Mesenteric fat pad (tissue), 1 donor: ENCODE measurements around the gene PPP1R9B. TPM values are rescaled to one million over a fixed set of nuclear protein-coding genes. Genes with fewer than 3 reads are reported as not detected.

Experiments
- DNase-seq: peaks from one replicate; pipeline ENCODE4 v3.0.0-alpha.2; 2020; ENCODE audit warnings: low spot score
- long read RNA-seq: library from polyadenylated mRNA; unstranded; transcript quantifications from one replicate; pipeline ENCODE4 v2.0.0, GENCODE V29; 2020
- total RNA-seq: library from RNA; stranded (reverse); fragmentation: NEBNext Ultra II Directional; extraction: Animal tissue kit (Norgen Biotek cat#: 25700); gene quantifications from one replicate; pipeline ENCODE4 v1.2.1, GENCODE V29; 2021
- donor health status: DM: yes; HTN: yes; CAD: no.

PPP1R9B gene, protein sequence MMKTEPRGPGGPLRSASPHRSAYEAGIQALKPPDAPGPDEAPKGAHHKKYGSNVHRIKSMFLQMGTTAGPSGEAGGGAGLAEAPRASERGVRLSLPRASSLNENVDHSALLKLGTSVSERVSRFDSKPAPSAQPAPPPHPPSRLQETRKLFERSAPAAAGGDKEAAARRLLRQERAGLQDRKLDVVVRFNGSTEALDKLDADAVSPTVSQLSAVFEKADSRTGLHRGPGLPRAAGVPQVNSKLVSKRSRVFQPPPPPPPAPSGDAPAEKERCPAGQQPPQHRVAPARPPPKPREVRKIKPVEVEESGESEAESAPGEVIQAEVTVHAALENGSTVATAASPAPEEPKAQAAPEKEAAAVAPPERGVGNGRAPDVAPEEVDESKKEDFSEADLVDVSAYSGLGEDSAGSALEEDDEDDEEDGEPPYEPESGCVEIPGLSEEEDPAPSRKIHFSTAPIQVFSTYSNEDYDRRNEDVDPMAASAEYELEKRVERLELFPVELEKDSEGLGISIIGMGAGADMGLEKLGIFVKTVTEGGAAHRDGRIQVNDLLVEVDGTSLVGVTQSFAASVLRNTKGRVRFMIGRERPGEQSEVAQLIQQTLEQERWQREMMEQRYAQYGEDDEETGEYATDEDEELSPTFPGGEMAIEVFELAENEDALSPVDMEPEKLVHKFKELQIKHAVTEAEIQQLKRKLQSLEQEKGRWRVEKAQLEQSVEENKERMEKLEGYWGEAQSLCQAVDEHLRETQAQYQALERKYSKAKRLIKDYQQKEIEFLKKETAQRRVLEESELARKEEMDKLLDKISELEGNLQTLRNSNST
- total RNA-seq: 56.5 TPM
- long read RNA-seq, partial matches to known transcripts: 4 of 4 reads
- long read RNA-seq, other reads (novel, unspliced or antisense): 0 of 4 reads

DNA sequence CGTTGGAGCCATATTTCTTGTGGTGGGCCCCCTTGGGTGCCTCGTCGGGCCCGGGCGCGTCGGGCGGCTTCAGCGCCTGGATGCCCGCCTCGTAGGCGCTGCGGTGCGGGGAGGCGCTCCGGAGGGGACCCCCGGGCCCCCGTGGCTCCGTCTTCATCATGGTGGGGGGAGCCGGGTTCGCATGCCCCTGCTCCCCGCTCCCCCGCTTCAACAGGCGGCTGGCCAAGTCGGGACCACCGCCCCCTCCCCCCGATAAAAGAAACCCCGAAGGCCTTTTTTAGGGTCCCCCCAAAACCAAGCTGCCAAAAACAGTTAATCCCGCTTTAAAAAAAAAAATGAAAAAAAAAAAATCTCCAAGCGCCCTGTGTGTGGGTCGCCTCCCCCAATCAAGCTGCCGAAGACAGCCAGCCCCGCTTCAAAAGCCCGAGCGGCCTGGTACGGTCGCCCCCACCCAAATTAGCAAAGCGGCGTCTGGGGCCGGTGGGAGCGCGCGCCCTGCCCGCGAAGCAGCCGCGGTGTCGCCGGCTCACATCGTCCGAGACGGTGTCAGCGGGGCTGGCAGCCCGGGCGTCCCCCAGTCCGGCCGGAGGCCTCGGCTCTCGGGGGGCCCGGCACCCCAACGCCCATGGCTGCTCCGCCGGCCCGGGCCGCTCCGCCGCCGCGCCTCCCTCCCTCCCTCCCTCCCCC lies at the start of gene PPP1R9B:
Gene PPP1R9B, minus strand, starts transcription at position 324 of the 687 bp plus-strand sequence. Its CDS starts 164 bp downstream, at position 160.
- DNase-seq: no peak

- DNase-seq: no peak
These were observed 49.5 kb upstream of the PPP1R9B start for GRCh38 chr17:50199803-50200456.

GRCh38 chr17:50199211-50199802 lies 48.8 kb upstream of the PPP1R9B start:
- DNase-seq: no peak

DNA sequence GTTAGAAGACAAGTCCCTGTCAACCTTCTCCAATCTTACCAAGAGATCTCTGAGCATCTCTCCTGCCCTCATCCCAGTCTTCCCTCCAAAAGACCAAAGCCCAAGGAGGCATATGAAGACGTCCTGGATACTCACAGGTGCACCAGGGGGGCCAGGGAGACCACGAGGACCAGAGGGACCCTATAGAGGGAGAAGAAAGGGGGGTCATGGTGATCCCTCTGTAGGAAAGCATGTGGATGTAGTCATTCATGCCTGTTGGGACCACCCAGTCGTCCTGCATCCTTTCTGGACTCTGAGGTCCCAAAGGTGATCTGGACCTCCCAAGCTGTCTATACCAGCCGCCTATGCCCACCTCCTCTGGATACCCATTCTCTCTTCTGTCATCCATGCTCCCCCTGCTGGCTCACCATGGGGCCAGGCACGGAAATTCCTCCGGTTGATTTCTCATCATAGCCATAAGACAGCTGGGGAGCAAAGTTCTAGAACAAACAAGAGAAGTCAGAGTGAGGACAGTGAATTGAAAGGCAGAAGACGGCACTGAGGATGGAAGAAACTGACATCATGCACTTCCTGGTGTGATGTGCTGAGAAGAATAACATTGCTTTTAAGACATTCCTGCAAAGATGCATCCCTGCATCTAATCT lies 47.7 kb upstream of the PPP1R9B start:
- no peak for DNase-seq

- DNase-seq: no peak
These were observed 46.3 kb upstream of the PPP1R9B start for GRCh38 chr17:50196826-50197225.

GRCh38 chr17:50196036-50196435 lies 45.6 kb upstream of the PPP1R9B start:
- DNase-seq: no peak

GRCh38 chr17:50194934-50195865 lies 44.7 kb upstream of the PPP1R9B start:
- no peak for DNase-seq

DNA sequence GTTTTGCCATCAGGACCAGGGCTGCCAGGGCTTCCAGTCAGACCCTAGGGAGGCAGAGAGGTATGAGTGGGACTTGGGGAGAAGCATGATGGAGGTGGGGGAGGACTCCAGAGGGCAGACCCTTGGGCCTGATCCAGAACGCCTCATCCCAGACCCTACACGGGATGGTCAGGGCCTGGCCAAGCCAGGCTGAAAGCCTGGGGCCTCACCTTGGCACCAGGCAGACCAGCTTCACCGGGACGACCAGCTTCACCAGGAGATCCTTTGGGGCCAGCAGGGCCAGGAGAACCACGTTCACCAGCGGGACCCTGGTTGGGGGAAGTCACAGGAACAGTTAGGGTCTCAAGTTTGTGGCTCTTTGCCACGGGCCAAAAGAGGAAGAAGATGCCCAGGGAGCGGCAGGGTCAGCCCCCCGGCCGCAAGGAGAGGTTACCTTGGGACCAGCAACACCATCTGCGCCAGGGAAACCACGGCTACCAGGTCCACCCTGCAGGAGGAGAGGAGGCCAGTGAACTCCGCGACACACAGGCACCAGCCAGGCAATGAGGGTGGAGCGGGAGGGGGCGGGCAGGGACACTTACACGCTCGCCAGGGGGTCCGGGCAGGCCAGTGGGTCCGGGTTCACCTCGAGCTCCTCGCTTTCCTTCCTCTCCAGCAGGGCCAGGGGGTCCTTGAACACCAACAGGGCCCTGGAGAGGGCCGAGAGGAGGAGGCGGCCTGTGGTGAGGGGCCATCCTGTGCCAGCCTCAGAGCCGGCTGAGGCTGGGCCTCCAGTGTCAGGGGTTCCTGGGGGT lies 43.9 kb upstream of the PPP1R9B start:
- no peak for DNase-seq

DNA sequence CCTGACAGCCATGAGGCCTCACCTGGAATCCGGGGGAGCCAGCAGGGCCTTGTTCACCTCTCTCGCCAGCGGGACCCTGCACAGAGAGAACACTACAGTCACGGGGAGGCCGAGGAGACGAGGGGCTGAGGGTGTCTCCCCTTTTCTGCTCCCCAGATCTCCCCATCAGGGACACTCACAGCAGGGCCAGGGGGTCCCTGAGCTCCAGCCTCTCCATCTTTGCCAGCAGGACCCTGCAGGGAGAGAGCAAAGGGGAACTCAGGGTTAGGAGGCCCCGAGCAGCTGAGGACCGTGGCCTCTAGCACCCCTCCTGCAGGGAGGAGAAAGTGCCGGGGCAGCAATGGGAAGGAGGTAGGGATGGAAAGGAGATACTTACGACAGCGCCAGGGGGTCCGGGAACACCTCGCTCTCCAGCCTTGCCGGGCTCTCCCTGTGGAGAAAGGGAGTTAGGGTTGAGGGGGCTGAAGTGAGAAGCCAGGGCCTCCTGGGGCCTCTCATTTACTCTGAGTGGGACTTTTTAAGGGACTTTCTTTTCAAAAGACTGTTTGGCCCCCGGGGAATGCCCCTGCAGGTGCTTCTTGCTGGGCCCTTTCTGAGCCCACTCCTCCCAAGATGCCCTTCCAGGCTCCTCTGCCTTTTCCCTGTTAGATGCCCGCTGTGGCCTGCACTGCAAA lies 42.3 kb upstream of the PPP1R9B start:
- DNase-seq: no peak

- no peak for DNase-seq
These were observed 41.7 kb upstream of the PPP1R9B start for GRCh38 chr17:50192144-50192617.

DNA sequence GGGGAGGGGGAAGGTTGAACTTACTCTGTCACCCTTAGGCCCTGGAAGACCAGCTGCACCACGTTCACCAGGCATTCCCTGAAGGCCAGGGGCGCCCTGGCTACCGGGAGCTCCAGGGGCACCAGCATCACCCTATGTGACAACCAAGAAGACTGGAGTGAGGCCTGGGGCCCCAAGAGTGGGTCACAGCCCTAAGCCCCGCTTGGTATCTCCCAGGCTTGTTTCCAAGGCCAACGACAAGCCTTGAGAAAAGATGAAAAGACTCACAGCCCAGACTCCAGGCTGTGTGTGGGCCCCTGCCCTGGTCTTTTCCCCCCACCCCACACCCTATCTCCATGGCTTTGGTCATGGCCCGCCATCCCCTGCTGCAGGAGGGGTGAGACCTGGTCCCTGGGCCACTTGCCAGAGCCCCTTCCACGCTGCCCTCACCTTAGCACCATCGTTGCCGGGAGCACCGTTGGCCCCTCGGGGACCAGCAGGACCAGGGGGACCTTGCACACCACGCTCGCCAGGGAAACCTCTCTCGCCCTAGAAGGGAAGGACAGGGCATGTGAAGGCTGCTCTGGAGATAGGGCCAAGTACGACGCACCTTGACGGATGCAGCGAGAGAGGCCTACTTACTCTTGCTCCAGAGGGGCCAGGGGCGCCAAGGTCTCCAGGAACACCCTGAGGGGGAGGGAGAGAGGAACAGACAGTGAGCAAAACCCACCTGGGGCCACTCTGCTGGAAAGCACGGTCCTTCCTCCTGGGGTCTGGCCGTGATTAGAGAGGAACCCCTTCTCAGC lies 41.1 kb upstream of the PPP1R9B start:
- DNase-seq: no peak

GRCh38 chr17:50190603-50191358 lies 40.3 kb upstream of the PPP1R9B start:
- no peak for DNase-seq

DNA sequence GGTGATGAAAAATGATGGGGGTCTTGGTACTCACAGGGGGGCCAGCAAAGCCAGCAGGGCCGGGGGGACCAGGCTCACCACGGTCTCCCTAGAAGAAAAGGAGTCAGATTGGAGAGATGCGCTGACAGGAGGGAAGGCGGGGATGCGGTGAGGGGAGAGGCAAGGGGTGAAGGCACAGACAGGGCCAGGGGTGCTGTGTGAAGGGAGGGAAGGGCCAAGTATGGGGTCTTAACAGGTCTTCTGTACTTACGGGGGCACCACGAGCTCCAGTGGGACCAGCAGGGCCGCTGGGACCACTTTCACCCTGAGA lies 39.8 kb upstream of the PPP1R9B start:
- no peak for DNase-seq

GRCh38 chr17:50189550-50190292 lies 39.2 kb upstream of the PPP1R9B start:
- no peak for DNase-seq

- no peak for DNase-seq
These were observed 38.6 kb upstream of the PPP1R9B start for GRCh38 chr17:50188921-50189549.
